ENCODE data around the gene LGALS9B. TPM values are rescaled to one million over a fixed set of nuclear protein-coding genes. Genes with fewer than 3 reads are reported as not detected.
"Not testable (repeated sequence)": the region's sequence is repeated elsewhere in the genome, so short reads cannot be mapped to it uniquely, and the experiment has no call there.

LGALS9B gene
- total RNA-seq, 4 donors from 2014 or later = not detected

DNA sequence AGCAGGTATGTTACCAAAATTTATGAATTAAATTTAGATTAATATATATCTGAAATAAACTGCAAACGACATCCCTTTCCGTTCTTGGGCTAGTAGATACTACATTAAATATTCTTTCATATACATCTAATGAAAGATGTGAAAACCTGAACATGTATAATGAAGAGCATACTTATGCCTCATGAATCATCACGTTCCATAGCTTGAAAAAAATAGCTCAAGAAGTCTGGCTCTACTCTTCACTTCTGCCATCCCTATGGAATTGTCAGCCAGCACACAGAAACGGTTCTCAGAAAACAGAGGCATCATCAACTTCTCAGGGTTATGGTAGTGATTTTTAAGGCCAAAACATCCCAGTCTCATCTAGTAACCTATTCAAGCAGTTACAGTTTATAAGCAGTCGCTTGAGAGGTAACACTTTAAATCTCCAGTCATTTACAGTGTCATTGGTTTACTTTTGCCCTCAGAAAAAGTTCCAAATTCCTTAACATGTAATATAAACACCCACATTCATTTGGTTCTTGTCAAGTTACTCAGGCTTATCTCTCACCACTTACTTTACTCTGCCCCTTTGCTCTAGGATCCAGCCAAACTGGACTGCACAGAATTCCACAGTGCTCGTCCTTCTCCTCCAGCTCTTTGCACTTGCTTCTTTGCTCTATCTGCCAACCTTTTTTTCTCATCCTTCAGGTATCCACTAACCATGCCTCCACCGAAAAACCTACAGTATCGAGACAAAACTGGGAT, 66.6 kb downstream of the LGALS9B start:
- H3K36me3 ChIP-seq; intact Hi-C loops (cut with DNase I; ENCODE audit: low total_unique reads); in situ Hi-C loops (cut with MboI; ENCODE audit: low sequenced_read_pairs in 4 of 4); H3K27me3 ChIP-seq; DNase-seq; H3K4me1 ChIP-seq; H3K9me3 ChIP-seq; H3K4me3 ChIP-seq; H3K27ac ChIP-seq; ATAC-seq: not testable (repeated sequence)

Other genes starting within 250 kb of the LGALS9B start
- gene CDRT15L2, start 112.2 kb upstream of the LGALS9B start, total RNA-seq = not detected